Measurements from ENCODE around the gene LYST. TPM values are rescaled to one million over a fixed set of nuclear protein-coding genes. Genes with fewer than 3 reads are reported as not detected.

Gene LYST
- polyA plus RNA-seq, 1 of the 3 experiments (the other 2 are of a cell fraction): 3.9 TPM

DNA sequence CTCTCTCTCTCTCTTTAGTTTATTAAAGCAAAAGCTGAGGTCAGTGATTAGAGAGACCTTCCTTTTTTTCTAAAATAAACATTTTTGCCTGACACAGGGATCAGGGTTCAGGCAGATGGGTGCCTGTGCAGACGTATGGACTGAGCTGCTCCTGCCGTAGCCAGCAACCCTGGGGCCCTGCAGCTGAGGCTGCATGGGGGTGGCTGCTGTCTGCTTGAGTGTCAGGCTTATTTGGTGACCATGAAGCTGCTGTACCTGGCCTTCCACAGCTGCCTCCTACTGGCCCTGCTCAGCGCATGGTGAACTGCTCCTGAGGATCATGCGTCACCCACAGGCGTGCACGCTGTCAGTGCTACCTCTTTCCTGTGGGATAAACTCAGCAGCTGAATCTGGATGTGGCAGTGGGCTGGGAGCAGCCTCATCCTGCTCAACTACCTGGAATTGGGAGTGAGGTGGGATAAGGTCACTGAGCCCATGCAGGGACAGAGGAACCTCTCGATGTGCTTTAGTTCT is 252.2 kb downstream of the LYST start:
- H3K36me3 ChIP-seq (replicated peaks in 1 of 2; ENCODE audit: control insufficient read depth in 1 of 2, insufficient read depth in 2 of 2, low read length in 1 of 2): no peaks in the 10 kb centered on the region
- peaks cover 8 to 9% of the 10 kb centered on the region in 2 experiments; a peak in 3 of 4 replicates for H3K4me1 ChIP-seq (ENCODE audit: control insufficient read depth in 1 of 2, insufficient read depth in 2 of 2, low read depth in 1 of 2, low read length in 1 of 2)
- H3K27ac ChIP-seq (ENCODE audit: low read depth in 2 of 2, low read length in 1 of 2): no peak overlapping the region
- no peak overlapping the region for H2AFZ ChIP-seq (ENCODE audit: low read depth)
- H3K4me3 ChIP-seq (ENCODE audit: low read depth in 2 of 2, low read length in 1 of 2): no peak overlapping the region
- no peaks in the 10 kb centered on the region for H3K27me3 ChIP-seq (ENCODE audit: insufficient read depth)
- no peak overlapping the region for H3K9ac ChIP-seq
- CTCF ChIA-PET: interaction anchor here (0.6 to 1.3 kb wide), 2 partner anchors 16 to 89 kb away, joined by 3 to 4 read pairs; no protein-coding TSS in a partner anchor
- no peaks in the 10 kb centered on the region for H3K79me2 ChIP-seq (ENCODE audit: insufficient read depth)
- H3K4me2 ChIP-seq: no peak overlapping the region
- TF ChIP-seq, protein P1, sequence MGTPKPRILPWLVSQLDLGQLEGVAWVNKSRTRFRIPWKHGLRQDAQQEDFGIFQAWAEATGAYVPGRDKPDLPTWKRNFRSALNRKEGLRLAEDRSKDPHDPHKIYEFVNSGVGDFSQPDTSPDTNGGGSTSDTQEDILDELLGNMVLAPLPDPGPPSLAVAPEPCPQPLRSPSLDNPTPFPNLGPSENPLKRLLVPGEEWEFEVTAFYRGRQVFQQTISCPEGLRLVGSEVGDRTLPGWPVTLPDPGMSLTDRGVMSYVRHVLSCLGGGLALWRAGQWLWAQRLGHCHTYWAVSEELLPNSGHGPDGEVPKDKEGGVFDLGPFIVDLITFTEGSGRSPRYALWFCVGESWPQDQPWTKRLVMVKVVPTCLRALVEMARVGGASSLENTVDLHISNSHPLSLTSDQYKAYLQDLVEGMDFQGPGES (IDR thresholded peaks at IDR 0.05; ENCODE audit: low read depth, low read length): no peak
- TF ChIP-seq TAF1 (IDR thresholded peaks at IDR 0.05; ENCODE audit: borderline replicate concordance, low read depth, low read length) (no peak), FOXJ3 (CRISPR knock-in tag; IDR thresholded peaks at IDR 0.05) (no peak), RCOR1 (IDR thresholded peaks at IDR 0.05; ENCODE audit: low read length) (no peak), JUND (IDR thresholded peaks at IDR 0.05) (no peak), FOSL2 (IDR thresholded peaks at IDR 0.05; ENCODE audit: borderline replicate concordance, low read depth) (no peak), YY1 (IDR thresholded peaks at IDR 0.05; ENCODE audit: low read depth) (no peak), RFX5 (IDR thresholded peaks at IDR 0.05; ENCODE audit: low read length) (no peak), TCF12 (IDR thresholded peaks at IDR 0.05) (no peak), EZH2phosphoT487 (IDR thresholded peaks at IDR 0.05; ENCODE audit: borderline replicate concordance, low read depth) (no peak), MAX (IDR thresholded peaks at IDR 0.05; ENCODE audit: low read depth) (no peak), POLR2AphosphoS5 (IDR thresholded peaks at IDR 0.05; ENCODE audit: low read depth, low read length) (no peak), NFIC (IDR thresholded peaks at IDR 0.05; ENCODE audit: borderline replicate concordance) (no peak), FOXM1 (IDR thresholded peaks at IDR 0.05; ENCODE audit: low read depth) (no peak), RXRA (IDR thresholded peaks at IDR 0.05; ENCODE audit: borderline replicate concordance, low read depth) (no peak)
- TF ChIP-seq, protein P2, sequence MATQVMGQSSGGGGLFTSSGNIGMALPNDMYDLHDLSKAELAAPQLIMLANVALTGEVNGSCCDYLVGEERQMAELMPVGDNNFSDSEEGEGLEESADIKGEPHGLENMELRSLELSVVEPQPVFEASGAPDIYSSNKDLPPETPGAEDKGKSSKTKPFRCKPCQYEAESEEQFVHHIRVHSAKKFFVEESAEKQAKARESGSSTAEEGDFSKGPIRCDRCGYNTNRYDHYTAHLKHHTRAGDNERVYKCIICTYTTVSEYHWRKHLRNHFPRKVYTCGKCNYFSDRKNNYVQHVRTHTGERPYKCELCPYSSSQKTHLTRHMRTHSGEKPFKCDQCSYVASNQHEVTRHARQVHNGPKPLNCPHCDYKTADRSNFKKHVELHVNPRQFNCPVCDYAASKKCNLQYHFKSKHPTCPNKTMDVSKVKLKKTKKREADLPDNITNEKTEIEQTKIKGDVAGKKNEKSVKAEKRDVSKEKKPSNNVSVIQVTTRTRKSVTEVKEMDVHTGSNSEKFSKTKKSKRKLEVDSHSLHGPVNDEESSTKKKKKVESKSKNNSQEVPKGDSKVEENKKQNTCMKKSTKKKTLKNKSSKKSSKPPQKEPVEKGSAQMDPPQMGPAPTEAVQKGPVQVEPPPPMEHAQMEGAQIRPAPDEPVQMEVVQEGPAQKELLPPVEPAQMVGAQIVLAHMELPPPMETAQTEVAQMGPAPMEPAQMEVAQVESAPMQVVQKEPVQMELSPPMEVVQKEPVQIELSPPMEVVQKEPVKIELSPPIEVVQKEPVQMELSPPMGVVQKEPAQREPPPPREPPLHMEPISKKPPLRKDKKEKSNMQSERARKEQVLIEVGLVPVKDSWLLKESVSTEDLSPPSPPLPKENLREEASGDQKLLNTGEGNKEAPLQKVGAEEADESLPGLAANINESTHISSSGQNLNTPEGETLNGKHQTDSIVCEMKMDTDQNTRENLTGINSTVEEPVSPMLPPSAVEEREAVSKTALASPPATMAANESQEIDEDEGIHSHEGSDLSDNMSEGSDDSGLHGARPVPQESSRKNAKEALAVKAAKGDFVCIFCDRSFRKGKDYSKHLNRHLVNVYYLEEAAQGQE (IDR thresholded peaks at IDR 0.05; ENCODE audit: low read depth, low read length): no peak
- 86% methylated on average over 6 of the region's 7 CpGs for WGBS (ENCODE audit: low lambda C conversion rate)
- POLR2A ChIA-PET: interaction anchor here (0.6 kb wide), 1 partner anchor 495 kb away, joined by 3 read pairs; no protein-coding TSS in a partner anchor
- H3K9me3 ChIP-seq: no peaks in the 10 kb centered on the region
- no peaks in the 10 kb centered on the region for H3K9me2 ChIP-seq
- H3F3A ChIP-seq (replicated peaks; ENCODE audit: insufficient read depth): no peaks in the 10 kb centered on the region
- H4K20me1 ChIP-seq (ENCODE audit: insufficient read depth): no peaks in the 10 kb centered on the region
- no peak for DNase-seq
